ENCODE data around the gene FAHD1. TPM values are rescaled to one million over a fixed set of nuclear protein-coding genes. Genes with fewer than 3 reads are reported as not detected.

Gene FAHD1
- total RNA-seq, 3 donors from 2014 or later, result 27.2 to 35.4 (median 29.7) TPM

- Histone ChIP-seq H3K9me3 (no peaks in the 10 kb centered on the region), H3K4me3 (no peak overlapping the region), H3K4me1 (peaks cover 0 to under 1% of the 10 kb centered on the region in 2 donors), H3K36me3 (no peaks in the 10 kb centered on the region), H3K27ac (no peak overlapping the region), H3K27me3 (no peaks in the 10 kb centered on the region)
- intact Hi-C loops (cut with DNase I; ENCODE audit: low total_unique reads), result no loop called here
- DNase-seq (ENCODE audit: low spot score in 2 of 2), result no peak
- TF ChIP-seq POLR2A (IDR thresholded peaks at IDR 0.05) (no peak), POLR2AphosphoS5 (IDR thresholded peaks at IDR 0.05) (no peak)
- TF ChIP-seq, protein P1, sequence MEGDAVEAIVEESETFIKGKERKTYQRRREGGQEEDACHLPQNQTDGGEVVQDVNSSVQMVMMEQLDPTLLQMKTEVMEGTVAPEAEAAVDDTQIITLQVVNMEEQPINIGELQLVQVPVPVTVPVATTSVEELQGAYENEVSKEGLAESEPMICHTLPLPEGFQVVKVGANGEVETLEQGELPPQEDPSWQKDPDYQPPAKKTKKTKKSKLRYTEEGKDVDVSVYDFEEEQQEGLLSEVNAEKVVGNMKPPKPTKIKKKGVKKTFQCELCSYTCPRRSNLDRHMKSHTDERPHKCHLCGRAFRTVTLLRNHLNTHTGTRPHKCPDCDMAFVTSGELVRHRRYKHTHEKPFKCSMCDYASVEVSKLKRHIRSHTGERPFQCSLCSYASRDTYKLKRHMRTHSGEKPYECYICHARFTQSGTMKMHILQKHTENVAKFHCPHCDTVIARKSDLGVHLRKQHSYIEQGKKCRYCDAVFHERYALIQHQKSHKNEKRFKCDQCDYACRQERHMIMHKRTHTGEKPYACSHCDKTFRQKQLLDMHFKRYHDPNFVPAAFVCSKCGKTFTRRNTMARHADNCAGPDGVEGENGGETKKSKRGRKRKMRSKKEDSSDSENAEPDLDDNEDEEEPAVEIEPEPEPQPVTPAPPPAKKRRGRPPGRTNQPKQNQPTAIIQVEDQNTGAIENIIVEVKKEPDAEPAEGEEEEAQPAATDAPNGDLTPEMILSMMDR (IDR thresholded peaks at IDR 0.05), result no peak
Measured at GRCh38 chr16:1834096-1834495, 7.1 kb downstream of the FAHD1 start.

DNA sequence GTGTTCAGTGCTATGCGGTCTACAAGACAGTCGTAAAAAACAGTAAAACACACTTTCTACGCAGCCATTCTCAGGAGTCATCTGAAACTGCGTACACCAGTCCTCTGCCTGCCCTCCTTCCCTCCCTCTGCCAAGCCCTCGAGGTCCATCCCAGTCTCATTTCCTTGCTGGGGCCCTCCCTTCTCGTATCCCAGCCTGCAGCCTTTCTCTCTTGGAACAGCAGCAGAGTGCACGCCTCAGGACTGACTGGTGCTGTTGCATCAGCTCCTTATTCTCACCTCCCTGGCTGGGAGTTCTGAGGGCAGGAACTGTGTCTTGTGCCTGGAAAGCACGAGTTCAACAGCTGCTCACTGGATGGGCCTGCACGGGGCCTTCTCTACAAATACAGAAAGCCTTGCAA, 12.5 kb downstream of the FAHD1 start:
- H3K4me1 ChIP-seq, result no peaks in the 10 kb centered on the region
- H3K4me3 ChIP-seq, result no peak overlapping the region
- no peak for DNase-seq (ENCODE audit: low spot score in 2 of 2)
- TF ChIP-seq POLR2AphosphoS5 (IDR thresholded peaks at IDR 0.05) (no peak), POLR2A (IDR thresholded peaks at IDR 0.05) (no peak)
- TF ChIP-seq, protein P1 (IDR thresholded peaks at IDR 0.05), result no peak
- H3K36me3 ChIP-seq, result no peaks in the 10 kb centered on the region
- H3K27ac ChIP-seq, result no peak overlapping the region
- H3K9me3 ChIP-seq, result no peaks in the 10 kb centered on the region
- H3K27me3 ChIP-seq, result no peaks in the 10 kb centered on the region
- intact Hi-C loops (cut with DNase I; ENCODE audit: low total_unique reads), result no loop called here

- intact Hi-C loops (cut with DNase I; ENCODE audit: low total_unique reads), result no loop called here
- no peaks in the 10 kb centered on the region for H3K9me3 ChIP-seq
- TF ChIP-seq, protein P1 (IDR thresholded peaks at IDR 0.05), result no peak
- TF ChIP-seq POLR2AphosphoS5 (IDR thresholded peaks at IDR 0.05) (no peak), POLR2A (IDR thresholded peaks at IDR 0.05) (no peak)
- no peak overlapping the region for H3K4me3 ChIP-seq
- H3K27ac ChIP-seq, result no peak overlapping the region
- H3K4me1 ChIP-seq, result no peaks in the 10 kb centered on the region
- DNase-seq (ENCODE audit: low spot score in 2 of 2), result no peak
- no peaks in the 10 kb centered on the region for H3K36me3 ChIP-seq
- H3K27me3 ChIP-seq, result no peaks in the 10 kb centered on the region
Measured at GRCh38 chr16:1845985-1846384, 19.0 kb downstream of the FAHD1 start.

- TF ChIP-seq POLR2AphosphoS5 (IDR thresholded peaks at IDR 0.05), result no peak
- TF ChIP-seq, protein P1 (IDR thresholded peaks at IDR 0.05), result no peak
- no peak for TF ChIP-seq POLR2A (IDR thresholded peaks at IDR 0.05)
- Histone ChIP-seq H3K36me3 (no peaks in the 10 kb centered on the region), H3K4me3 (no peak overlapping the region), H3K27me3 (no peaks in the 10 kb centered on the region), H3K27ac (no peak overlapping the region), H3K9me3 (no peaks in the 10 kb centered on the region), H3K4me1 (no peaks in the 10 kb centered on the region)
- intact Hi-C loops (cut with DNase I; ENCODE audit: low total_unique reads), result no loop called here
- DNase-seq (ENCODE audit: low spot score in 2 of 2), result no peak
Measured at GRCh38 chr16:1846416-1846815, 19.4 kb downstream of the FAHD1 start.

- H3K27me3 ChIP-seq, result no peaks in the 10 kb centered on the region
- no peak overlapping the region for H3K4me3 ChIP-seq
- DNase-seq (ENCODE audit: low spot score in 2 of 2), result no peak
- H3K27ac ChIP-seq, result no peak overlapping the region
- no peaks in the 10 kb centered on the region for H3K36me3 ChIP-seq
- intact Hi-C loops (cut with DNase I; ENCODE audit: low total_unique reads), result no loop called here
- H3K9me3 ChIP-seq, result no peaks in the 10 kb centered on the region
- H3K4me1 ChIP-seq, result no peaks in the 10 kb centered on the region
- TF ChIP-seq, protein P1 (IDR thresholded peaks at IDR 0.05), result no peak
- TF ChIP-seq POLR2AphosphoS5 (IDR thresholded peaks at IDR 0.05), result no peak
- no peak for TF ChIP-seq POLR2A (IDR thresholded peaks at IDR 0.05)
Measured at GRCh38 chr16:1850981-1851380, 24.0 kb downstream of the FAHD1 start.

All from breast epithelium (tissue), 4 donors.